Measurements from ENCODE around the gene TESMIN.

TESMIN gene

GRCh38 chr11:68761801-68762200 is 10.5 kb upstream of the TESMIN start:
- no peak for DNase-seq

DNA sequence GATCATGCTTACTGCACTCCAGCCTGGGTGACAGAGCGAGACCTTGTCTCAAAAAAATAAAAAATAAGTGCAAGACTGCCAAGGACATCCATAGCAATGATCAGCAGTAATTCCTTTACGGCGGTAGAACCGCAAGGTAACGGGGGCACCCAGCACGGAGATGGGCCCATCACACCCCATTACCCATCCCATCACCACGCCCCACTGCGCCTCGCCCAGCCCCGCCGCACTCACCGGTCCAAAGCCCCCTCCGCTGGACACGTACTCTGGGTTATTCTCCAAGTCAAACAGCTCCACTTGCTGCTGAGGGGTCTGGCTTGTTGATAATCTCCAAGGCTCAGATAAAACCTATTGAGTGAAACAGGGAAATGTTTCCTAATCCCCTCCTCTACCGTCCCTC is 8.7 kb upstream of the TESMIN start:
- no peak for DNase-seq

GRCh38 chr11:68757711-68758110 is 6.4 kb upstream of the TESMIN start:
- no peak for DNase-seq

DNA sequence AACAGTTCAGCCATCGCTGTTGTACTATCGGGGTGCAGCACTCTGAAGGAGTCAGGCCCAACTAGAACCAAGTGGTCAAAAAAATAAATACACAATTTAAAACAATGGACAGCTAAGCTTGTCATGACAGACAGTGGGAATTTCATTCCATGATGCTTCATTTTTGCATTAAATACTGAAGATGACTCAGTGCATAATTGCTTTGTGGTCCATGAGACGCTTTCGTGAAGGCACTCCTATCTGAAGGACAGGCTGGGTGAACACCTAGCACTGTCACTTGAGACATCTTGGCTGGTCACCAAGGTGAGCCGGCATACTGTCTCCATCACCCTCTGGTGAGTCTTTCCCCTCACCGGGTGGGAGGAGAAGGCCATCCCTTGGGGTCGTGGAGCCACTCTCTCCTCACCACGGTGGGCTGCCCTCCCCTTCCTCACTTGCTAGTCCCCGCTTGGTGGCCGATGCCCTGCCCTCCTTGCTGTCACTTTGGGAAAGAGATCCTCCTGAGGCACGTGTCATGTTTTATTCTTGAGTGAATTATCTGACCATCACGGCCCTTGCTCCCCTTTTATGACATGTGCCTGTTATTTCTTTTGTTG is 4.9 kb upstream of the TESMIN start:
- DNase-seq = no peak

GRCh38 chr11:68753300-68753699 is 2.0 kb upstream of the TESMIN start:
- DNase-seq = no peak

GRCh38 chr11:68751004-68751325 is 355 bp downstream of the TESMIN start:
- DNase-seq = no peak

- DNase-seq = no peak
Measured at GRCh38 chr11:68750195-68751003, 921 bp downstream of the TESMIN start.

DNA sequence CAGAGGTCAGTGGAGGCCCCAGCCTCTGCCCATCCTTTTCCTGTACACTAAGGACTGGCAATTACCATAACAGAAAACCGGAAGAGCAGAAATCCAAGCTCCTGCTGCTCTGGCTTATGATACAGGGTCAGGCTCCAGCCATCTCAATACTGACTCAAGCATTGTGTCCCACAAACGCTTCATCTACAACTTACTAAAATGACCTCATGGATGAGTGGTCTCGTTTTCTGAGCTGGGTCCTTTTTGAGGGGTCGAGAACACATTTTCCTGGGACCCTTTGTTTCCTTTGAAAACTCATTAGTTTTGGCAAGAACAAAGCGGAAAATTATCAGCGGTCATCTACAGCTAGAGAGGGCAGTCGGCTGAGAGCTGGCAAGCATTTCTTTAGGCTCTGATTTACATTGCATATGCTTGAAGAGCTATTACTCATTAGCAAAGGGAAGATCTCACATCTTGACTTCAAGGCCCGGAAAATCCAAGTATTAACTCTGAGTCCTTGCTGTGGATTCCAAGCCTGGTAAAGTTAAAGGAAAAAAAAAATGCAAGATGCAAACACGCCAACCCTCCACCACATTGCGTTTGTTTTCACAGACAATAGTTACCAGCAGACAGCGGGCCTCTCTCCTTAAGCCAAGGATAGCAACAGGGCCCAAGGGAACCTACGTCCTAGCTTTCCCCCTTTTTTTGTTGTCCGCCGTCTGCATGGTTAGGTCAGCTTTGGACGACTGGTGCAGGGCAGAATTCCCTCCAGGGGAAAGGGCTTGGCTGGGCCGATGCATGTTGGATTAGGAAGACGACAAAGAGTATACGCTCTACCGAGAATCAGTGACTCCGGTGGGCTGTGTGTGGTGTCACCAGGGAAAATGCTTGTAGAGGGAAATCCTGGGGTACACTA is 1.8 kb downstream of the TESMIN start:
- no peak for DNase-seq

- DNase-seq = no peak
Measured at GRCh38 chr11:68748061-68748460, 3.3 kb downstream of the TESMIN start.

DNA sequence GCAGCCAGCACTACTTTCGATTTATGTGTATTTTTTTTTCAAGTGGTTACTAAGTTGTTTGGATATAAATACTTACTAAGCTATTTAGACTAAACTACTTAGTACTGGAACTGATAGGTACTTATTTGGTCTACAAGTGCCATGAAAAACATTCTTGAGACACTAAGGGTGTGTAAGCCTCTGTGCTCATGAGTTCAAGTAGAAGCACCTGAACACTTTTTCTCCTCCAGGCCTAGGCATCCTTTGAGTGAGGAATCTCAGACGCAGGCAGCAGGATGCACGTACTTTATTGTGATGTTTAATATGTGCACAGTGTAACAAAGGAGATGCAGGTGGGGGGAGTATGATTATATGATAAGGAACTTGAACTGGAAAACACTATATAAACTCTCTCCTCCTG is 7.8 kb downstream of the TESMIN start:
- no peak for DNase-seq

DNA sequence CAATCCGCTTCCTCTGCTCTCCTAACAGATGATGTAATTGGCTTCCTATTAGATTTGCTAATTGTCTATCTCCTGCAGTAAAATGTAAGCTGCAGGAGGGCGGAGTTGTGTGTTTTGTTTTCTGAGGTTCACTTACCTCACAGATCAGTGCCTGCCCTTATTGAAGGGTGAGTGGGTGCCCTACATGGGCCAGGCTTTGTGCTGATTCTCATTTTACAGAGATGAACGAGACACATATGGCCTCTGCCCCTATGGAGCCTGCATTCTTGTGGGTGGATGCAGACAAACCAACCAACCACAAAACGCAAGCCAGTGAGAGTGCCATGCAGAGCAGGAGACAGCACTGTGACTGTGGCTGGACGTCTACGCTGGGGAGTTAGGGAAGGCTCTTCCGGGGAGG is 9.9 kb downstream of the TESMIN start:
- DNase-seq = no peak

GRCh38 chr11:68735646-68736045 is 15.7 kb downstream of the TESMIN start:
- no peak for DNase-seq

DNA sequence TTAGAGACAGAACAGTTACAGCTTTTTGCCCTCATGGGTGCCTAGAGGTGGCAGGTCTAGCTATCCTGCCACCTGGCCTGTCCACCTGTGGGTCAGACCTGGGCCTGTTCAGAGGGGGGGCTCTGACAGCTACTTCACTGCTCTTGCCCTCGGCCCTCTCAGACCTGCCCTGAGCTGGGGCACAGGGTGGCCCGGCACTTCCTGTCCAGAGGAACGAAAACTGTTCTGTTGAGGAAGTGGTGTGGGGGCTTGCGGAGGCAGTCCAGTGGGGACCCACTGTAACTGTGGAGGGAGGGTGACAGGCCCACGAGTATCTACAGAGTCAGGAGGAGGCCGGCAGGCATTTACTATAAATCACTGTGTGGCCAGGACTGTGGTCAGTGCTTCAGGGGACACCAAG is 16.2 kb downstream of the TESMIN start:
- no peak for DNase-seq

GRCh38 chr11:68734111-68734510 is 17.2 kb downstream of the TESMIN start:
- DNase-seq = no peak

- no peak for DNase-seq
Measured at GRCh38 chr11:68727783-68728182, 23.5 kb downstream of the TESMIN start.

DNA sequence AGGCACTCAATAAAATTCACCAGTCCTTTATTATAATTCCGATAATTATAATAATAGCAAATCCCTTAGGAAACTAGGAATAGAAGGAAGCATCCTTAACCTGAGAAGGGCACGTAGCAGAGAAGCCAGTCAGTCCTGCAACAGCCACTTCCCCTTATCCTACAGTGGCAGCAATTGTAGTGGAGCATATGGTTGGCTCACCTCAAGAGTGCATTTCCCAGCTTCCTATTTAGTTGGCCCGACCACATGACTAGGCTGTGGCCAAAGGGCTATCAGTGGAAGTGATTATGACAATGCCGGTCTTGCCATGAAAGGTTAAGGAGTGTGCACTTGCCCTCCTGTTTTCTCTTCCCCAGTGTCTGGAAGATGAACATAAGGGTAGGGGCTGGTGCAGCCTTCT is 27.0 kb downstream of the TESMIN start:
- DNase-seq = no peak

- DNase-seq = no peak
Measured at GRCh38 chr11:68722143-68722542, 29.2 kb downstream of the TESMIN start.

DNA sequence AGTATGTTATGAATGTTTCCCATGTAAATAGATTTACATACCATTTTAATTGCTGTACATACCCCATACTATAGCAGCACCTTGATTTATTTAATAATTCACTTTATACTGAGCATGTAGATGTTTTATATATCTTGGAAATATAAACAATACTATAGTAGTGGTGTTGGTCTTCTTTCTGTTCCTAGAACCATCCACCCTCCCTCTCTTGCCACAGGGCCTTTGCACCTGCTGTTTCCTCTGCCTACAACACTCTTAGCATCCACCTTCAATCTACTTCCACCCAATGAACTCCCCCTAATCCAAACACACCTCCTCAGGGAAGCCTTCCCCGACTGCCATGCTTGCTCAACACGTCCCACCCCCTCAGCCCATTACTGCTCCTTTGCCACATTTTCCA is 30.2 kb downstream of the TESMIN start:
- DNase-seq = no peak

- no peak for DNase-seq
Measured at GRCh38 chr11:68715456-68716122, 35.7 kb downstream of the TESMIN start.

GRCh38 chr11:68714060-68714856 is 37.1 kb downstream of the TESMIN start:
- DNase-seq = no peak

DNA sequence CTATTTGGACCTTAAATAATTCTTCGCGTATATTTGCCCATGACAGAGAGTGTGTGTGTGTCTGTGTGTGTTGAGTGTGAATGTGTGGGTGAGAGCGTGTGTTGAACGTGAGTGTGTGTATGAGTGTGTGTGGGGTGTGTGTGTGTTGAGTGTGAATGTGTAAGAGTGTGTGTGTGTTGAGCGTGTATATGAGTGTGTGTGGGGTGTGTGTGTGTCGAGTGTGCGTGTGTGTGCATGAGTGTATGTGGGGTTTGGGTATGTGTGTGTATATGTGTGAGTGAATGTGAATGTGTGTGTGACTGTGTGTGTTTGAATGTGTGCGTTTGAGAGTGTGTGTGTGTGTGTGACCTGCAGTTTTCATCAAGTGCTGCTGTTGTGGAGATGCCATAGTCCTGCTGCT is 40.2 kb downstream of the TESMIN start:
- no peak for DNase-seq

DNA sequence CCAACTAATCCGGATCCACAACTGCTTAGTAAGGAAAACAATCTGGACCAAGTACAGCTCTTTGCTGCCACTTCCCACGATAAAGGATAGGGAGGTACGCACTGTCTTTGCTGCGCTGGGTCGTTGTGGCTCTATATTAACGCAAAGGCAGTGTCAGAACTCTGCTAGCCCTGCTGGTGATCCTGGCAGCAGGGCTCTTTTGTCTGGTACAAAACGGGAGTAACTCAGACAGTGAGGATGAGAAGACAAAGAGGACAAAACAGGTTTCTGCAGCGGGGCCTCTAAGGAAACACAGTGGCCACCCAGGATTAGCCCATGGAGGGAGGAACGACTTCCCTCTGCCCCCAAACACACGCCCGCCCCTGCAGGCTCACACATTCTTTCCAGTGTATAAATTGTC is 40.9 kb downstream of the TESMIN start:
- no peak for DNase-seq
